Right cardiac atrium (tissue), 5 donors: ENCODE results near the gene LRRC66. TPM values are rescaled to one million over a fixed set of nuclear protein-coding genes. Genes with fewer than 3 reads are reported as not detected.

Source experiments
- ATAC-seq, 2 donors: fragments of 200-7000 bp; cut with Tn5 transposase; one replicate each; pipeline versions ENCODE4 v1.8.0 to v1.9.1; 2020; ENCODE audit warnings: moderate library complexity in 2 of 2, mild to moderate bottlenecking in 1 of 2
- DNase-seq, 3 donors: peaks; one replicate each; pipeline ENCODE4 v3.0.0-alpha.2; 2020
- H3K27ac ChIP-seq: one replicate; pipeline ENCODE4 v1.5.1; 2013; ENCODE audit warnings: mild to moderate bottlenecking, low read length, control low read depth, moderate library complexity
- H3K27me3 ChIP-seq: one replicate; pipeline ENCODE4 v1.6.1; 2013; ENCODE audit not compliant: control insufficient read depth, insufficient read depth
- H3K4me1 ChIP-seq: one replicate; pipeline ENCODE4 v1.6.1; 2013; ENCODE audit warnings: low read length; ENCODE audit not compliant: control insufficient read depth, insufficient read depth
- H3K4me3 ChIP-seq: one replicate; pipeline ENCODE4 v1.5.1; 2013; ENCODE audit warnings: low read length, control low read depth
- H3K9me3 ChIP-seq: one replicate; pipeline ENCODE4 v1.6.1; 2013; ENCODE audit warnings: low read length; ENCODE audit not compliant: control insufficient read depth
- WGBS: extraction: QIAGEN DNeasy Blood & Tissue Kit; methylation state at CpG from one replicate; pipeline ENCODE4 v1.1.7; 2013; 5-methylcytosine and 5-hydroxymethylcytosine counted together
- intact Hi-C, 4 donors: fragments of 100-400 bp; cut with DNase I; formaldehyde crosslinking; loops; one replicate each; pipeline versions ENCODE4 v1.11.0 to v1.14.0; 2022 to 2023
- long read RNA-seq, 4 donors: library from polyadenylated mRNA; unstranded; transcript quantifications; one replicate each; pipeline ENCODE4 v2.0.0, GENCODE V29; 2020 to 2021
- polyA plus RNA-seq: library from polyadenylated mRNA; stranded (reverse); fragments of 200-250 nt; gene quantifications from one replicate; pipeline ENCODE4 v1.2.3, GENCODE V29; 2013
- total RNA-seq, 4 donors: library from RNA; stranded (reverse); fragmentation: NEBNext Ultra II Directional; extraction: Animal tissue kit (Norgen Biotek cat#: 25700); gene quantifications; one replicate each; pipeline ENCODE4 v1.2.1, GENCODE V29; 2021
- donor health status: healthy with polysubstance abuse.
- donor health status: DM: no; HTN: yes; CAD: no.
- donor health status: DM: no; HTN: no; CAD: no.
- donor health status: DM: no; HTN: yes; CAD: no; lungs with severe emphysema.
- donor health status: DM: yes; HTN: yes; CAD: no.

The LRRC66 gene, protein sequence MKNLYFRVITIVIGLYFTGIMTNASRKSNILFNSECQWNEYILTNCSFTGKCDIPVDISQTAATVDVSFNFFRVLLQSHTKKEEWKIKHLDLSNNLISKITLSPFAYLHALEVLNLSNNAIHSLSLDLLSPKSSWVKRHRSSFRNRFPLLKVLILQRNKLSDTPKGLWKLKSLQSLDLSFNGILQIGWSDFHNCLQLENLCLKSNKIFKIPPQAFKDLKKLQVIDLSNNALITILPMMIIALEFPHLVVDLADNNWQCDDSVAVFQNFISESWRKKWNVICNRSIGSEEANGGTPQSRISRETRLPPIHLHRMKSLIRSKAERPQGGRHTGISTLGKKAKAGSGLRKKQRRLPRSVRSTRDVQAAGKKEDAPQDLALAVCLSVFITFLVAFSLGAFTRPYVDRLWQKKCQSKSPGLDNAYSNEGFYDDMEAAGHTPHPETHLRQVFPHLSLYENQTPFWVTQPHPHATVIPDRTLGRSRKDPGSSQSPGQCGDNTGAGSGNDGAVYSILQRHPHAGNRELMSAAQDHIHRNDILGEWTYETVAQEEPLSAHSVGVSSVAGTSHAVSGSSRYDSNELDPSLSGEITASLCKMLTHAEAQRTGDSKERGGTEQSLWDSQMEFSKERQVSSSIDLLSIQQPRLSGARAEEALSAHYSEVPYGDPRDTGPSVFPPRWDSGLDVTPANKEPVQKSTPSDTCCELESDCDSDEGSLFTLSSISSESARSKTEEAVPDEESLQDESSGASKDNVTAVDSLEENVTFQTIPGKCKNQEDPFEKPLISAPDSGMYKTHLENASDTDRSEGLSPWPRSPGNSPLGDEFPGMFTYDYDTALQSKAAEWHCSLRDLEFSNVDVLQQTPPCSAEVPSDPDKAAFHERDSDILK
- under 1 TPM; 0.29 to 0.74 (median 0.49) TPM for total RNA-seq
- polyA plus RNA-seq: 0.23 TPM
- long read RNA-seq, donor 1: 0 reads
- long read RNA-seq, donor 2: 0 reads
- long read RNA-seq, donor 3: 0 reads
- long read RNA-seq, donor 4: 0 reads

GRCh38 chr4:52019936-52020657 is at the start of gene LRRC66:
TSS of gene LRRC66 (minus strand) at chr4:52020363. CDS start at chr4:52017613, 2,750 bp downstream.
- Histone ChIP-seq H3K27me3 (no peaks in the 10 kb centered on the region), H3K27ac (no peak within 1 kb of the TSS), H3K4me3 (no peak within 1 kb of the TSS), H3K4me1 (no peaks in the 10 kb centered on the region), H3K9me3 (no peaks in the 10 kb centered on the region)
- ATAC-seq (peak; percentile 31 to 45), DNase-seq (peak in 2 of 3 donors; percentile 22 to 51)
- intact Hi-C loops: loop anchor here (5.0 to 10.0 kb wide), 2 partner anchors 125 to 183 kb away; no protein-coding TSS in a partner anchor
- WGBS: 86% methylated on average over 6 of the region's 6 CpGs

DNA sequence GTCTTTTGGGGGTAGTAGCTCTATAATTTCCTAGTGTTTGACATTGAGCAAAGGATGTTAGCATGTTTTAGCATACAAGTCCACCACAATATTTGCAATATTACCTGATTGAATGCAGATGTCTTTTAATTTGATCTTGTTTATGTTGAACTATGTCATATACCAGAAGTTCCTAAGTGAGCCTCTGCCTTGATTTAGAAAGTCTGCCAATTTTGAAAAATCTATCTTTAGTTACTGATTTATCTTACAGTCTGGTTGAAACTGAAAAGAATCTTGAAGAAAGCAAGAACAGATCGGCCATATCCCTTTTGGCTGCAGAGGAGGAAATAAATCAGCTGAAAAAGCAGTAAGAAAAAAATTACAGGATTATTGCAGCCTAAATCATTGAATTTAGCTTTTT is 49.4 kb upstream of the LRRC66 start:
- H3K27ac ChIP-seq: no peak overlapping the region
- 59% methylated on average over 1 of the region's 1 CpG for WGBS
- no peak for ATAC-seq

DNA sequence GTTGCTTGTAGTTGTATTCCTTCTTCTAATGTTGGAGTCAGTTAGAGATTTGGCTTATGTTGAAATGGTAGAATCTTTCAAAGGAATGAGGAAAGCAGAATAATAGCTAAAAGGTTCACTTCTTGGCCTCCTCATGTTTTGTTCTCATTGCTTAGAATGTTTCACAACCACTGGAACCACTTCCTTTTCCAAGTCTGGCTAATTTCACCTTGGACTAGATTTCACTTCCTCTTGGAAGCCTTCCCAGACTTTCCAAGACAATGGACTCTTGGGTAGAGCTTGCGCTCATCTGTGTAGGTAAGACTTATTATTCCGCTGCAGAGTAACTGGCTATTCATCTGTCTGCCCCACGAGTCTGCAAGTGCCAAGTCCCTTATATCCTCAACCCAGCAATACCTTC is 39.2 kb upstream of the LRRC66 start:
- WGBS: 59% methylated on average over 3 of the region's 3 CpGs
- Histone ChIP-seq H3K9me3 (no peaks in the 10 kb centered on the region), H3K4me1 (no peaks in the 10 kb centered on the region), H3K27ac (no peak overlapping the region), H3K27me3 (no peaks in the 10 kb centered on the region), H3K4me3 (no peak overlapping the region)
- DNase-seq (no peak), ATAC-seq (peak; percentile 72 to 91)
- intact Hi-C loops: no loop called here

More for the DNA sequence above, 49.4 kb upstream of the LRRC66 start:
- Histone ChIP-seq H3K4me3 (no peak overlapping the region), H3K9me3 (no peaks in the 10 kb centered on the region), H3K4me1 (no peaks in the 10 kb centered on the region), H3K27me3 (no peaks in the 10 kb centered on the region)
- intact Hi-C loops: no loop called here
- DNase-seq: no peak

DNA sequence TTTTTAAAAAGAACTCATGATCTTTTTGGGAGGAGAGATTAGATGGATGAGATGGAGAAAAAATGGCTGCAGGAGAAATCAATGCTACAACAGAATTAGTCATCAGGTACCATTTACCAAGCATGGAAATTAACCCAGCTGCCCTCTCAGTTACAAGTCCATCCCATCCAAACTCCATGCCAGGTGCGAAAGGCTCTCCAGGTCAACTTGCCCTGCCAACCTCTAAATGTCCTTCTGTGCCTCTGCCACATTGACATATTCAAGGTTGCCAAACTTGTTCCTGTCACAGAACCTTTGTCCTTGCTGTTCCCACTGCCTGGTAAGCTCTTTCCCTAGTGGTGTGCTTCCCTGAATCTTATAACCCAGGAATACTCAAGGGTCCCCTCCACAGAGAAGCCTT is 38.1 kb upstream of the LRRC66 start:
- Histone ChIP-seq H3K27ac (no peak overlapping the region), H3K4me1 (no peaks in the 10 kb centered on the region), H3K9me3 (no peaks in the 10 kb centered on the region), H3K4me3 (no peak overlapping the region), H3K27me3 (no peaks in the 10 kb centered on the region)
- DNase-seq (no peak), ATAC-seq (no peak)
- intact Hi-C loops: no loop called here
- 93% methylated on average over 1 of the region's 1 CpG for whole genome bisulfite sequencing

DNA sequence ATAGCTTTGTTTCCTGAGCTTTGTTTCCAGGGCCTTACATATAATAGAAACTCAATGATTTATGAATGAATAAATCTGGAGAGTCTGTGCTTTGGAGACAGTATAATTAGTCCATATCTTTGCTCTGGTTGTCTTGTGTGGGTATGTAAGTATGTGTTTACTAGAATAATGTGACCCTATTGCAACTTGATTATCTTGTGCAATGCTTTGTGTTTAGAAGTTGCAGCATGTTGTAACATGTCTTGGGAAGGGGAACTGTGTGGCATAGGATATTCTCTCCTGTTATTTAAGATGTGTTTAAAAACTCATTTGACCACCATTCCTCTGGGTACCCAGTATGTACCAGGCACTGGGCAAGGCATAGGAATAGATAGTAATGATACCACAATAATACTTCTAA is 37.0 kb upstream of the LRRC66 start:
- no peak overlapping the region for H3K4me3 ChIP-seq
- H3K4me1 ChIP-seq: no peaks in the 10 kb centered on the region
- intact Hi-C loops: no loop called here
- ATAC-seq: no peak
- H3K27ac ChIP-seq: no peak overlapping the region
- H3K27me3 ChIP-seq: no peaks in the 10 kb centered on the region
- DNase-seq: no peak
- no peaks in the 10 kb centered on the region for H3K9me3 ChIP-seq

DNA sequence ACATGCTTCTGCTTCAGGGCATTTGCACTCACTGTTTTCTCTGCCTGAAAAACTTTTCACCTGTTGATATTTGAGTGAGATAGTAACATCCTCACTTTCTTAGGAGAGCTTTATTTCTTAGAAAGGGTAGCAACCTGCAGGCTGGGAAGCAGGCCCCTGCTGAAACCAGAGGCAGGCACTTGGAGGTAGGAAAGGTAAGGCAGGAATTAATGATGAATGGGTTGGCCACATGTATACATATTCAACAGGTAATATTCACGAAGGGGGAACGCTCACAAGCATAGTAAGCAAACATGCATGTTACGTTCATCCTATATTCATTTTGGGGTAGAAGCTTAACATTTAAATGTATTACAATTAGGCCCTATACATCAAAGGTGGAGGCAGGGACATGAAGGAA is 34.1 kb upstream of the LRRC66 start:
- no peaks in the 10 kb centered on the region for H3K9me3 ChIP-seq
- no peaks in the 10 kb centered on the region for H3K4me1 ChIP-seq
- intact Hi-C loops: no loop called here
- WGBS: 96% methylated on average over 3 of the region's 3 CpGs
- H3K27ac ChIP-seq: no peak overlapping the region
- DNase-seq: no peak
- no peaks in the 10 kb centered on the region for H3K27me3 ChIP-seq
- no peak overlapping the region for H3K4me3 ChIP-seq
- no peak for ATAC-seq

GRCh38 chr4:52052475-52052780 is 32.3 kb upstream of the LRRC66 start:
- Histone ChIP-seq H3K4me1 (no peaks in the 10 kb centered on the region), H3K27ac (no peak overlapping the region), H3K4me3 (peak overlapping the region; percentile 61), H3K27me3 (no peaks in the 10 kb centered on the region), H3K9me3 (no peaks in the 10 kb centered on the region)
- ATAC-seq: peak; percentile 60
- intact Hi-C loops: no loop called here
- DNase-seq: peak in 1 of 3 donors; percentile 30
- WGBS: 24% methylated on average over 7 of the region's 7 CpGs

GRCh38 chr4:52051615-52052474 is 31.7 kb upstream of the LRRC66 start:
- DNase-seq: peak; percentile 79 to 88 (median 87)
- intact Hi-C loops: no loop called here
- H3K4me3 ChIP-seq: peak overlapping the region; percentile 61
- H3K9me3 ChIP-seq: no peaks in the 10 kb centered on the region
- H3K27me3 ChIP-seq: no peaks in the 10 kb centered on the region
- peak; percentile 94 to 98 for ATAC-seq
- no peaks in the 10 kb centered on the region for H3K4me1 ChIP-seq
- H3K27ac ChIP-seq: no peak overlapping the region
- 6% methylated on average over 46 of the region's 46 CpGs for WGBS

DNA sequence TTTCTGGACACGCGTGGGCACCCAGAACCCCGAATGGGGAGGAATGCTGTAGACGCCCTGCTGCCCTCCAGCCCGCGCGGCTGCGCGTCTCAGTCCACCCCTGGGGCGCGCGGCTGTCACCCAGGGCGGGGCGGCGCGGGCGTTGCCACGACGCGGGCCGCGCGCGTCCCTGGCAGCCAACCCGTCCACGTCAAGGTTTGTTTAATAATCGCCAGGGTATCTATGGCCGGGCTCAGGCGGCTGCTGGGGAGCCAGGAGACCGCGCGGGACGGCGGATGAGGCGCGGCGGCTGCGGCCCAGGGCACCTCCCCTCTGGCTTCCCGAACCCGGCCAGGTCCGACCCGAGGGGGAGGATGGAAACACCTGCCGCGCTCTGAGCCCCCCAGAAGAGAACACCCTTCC is 31.1 kb upstream of the LRRC66 start, which contains the start of gene SPATA18:
Gene SPATA18 (plus strand): TSS at position 92 of the 402 bp plus-strand sequence. CDS start 401 bp downstream, outside the sequence.
- H3K4me3 ChIP-seq: peak within 1 kb of the TSS; percentile 61
- intact Hi-C loops: no loop called here
- no peaks in the 10 kb centered on the region for H3K27me3 ChIP-seq
- H3K27ac ChIP-seq: no peak within 1 kb of the TSS
- WGBS: 2% methylated on average over 44 of the region's 44 CpGs
- DNase-seq (peak; percentile 38 to 68 (median 63)), ATAC-seq (peak; percentile 85 to 90)
- H3K9me3 ChIP-seq: no peaks in the 10 kb centered on the region
- H3K4me1 ChIP-seq: no peaks in the 10 kb centered on the region

- H3K27ac ChIP-seq: no peak overlapping the region
- DNase-seq: no peak
- intact Hi-C loops: no loop called here
- no peak overlapping the region for H3K4me3 ChIP-seq
- H3K4me1 ChIP-seq: no peaks in the 10 kb centered on the region
- no peaks in the 10 kb centered on the region for H3K27me3 ChIP-seq
- no peak for ATAC-seq
- H3K9me3 ChIP-seq: no peaks in the 10 kb centered on the region
- 89% methylated on average over 5 of the region's 5 CpGs for WGBS
These were observed 29.1 kb upstream of the LRRC66 start for GRCh38 chr4:52049266-52049665.
